CD4-positive, alpha-beta memory T cell (primary cell): Measurements from ENCODE around the gene NPAS1. TPM values are rescaled to one million over a fixed set of nuclear protein-coding genes. Genes with fewer than 3 reads are reported as not detected.
"Not testable (repeated sequence)": the region's sequence is repeated elsewhere in the genome, so short reads cannot be mapped to it uniquely, and the experiment has no call there.

ENCODE experiments used
- CTCF ChIA-PET: fragments of 350-600 bp; sonication (Branson Sonifier 250); formaldehyde crosslinking; loops from one replicate; lab custom pipeline; 2021; ENCODE audit warnings: inconsistent platforms; ENCODE audit not compliant: partially characterized antibody; lab: Charles Lee
- POLR2A ChIA-PET: fragments of 350-600 bp; sonication (Branson Sonifier 250); formaldehyde crosslinking; loops from one replicate; lab custom pipeline; 2021; ENCODE audit not compliant: partially characterized antibody; lab: Charles Lee
- DNase-seq, 5 donors: peaks; one replicate each; pipeline versions ENCODE4 v3.0.0 to v3.0.0-alpha.2; 2020 to 2022; ENCODE audit warnings: mixed read lengths in 1 of 5
- H3K27ac ChIP-seq: one replicate; pipeline ENCODE4 v1.7.0; 2013; ENCODE audit warnings: low read depth, low read length
- H3K27me3 ChIP-seq: 2 replicates; pipeline ENCODE4 v1.7.0; 2013; ENCODE audit warnings: mild to moderate bottlenecking, low read length, moderate library complexity; ENCODE audit not compliant: insufficient read depth
- H3K36me3 ChIP-seq: 2 replicates; pipeline ENCODE4 v1.7.0; 2013; ENCODE audit warnings: mild to moderate bottlenecking, low read length, moderate library complexity; ENCODE audit not compliant: insufficient read depth
- H3K4me1 ChIP-seq: 2 replicates; pipeline ENCODE4 v1.7.0; 2013; ENCODE audit warnings: mild to moderate bottlenecking, low read length, moderate library complexity; ENCODE audit not compliant: insufficient read depth
- H3K4me3 ChIP-seq, 2 donors: one replicate each; pipeline ENCODE4 v1.7.0; 2013; ENCODE audit warnings: low read length in 2 of 2, mild to moderate bottlenecking in 1 of 2
- H3K9me3 ChIP-seq, 2 donors: one replicate each; pipeline ENCODE4 v1.7.0; 2013; ENCODE audit warnings: low read length in 2 of 2, control low read depth in 1 of 2; ENCODE audit not compliant: control insufficient read depth in 1 of 2
- H3K27ac Mint-ChIP-seq, 7 donors: one replicate each; pipeline ENCODE4 v1.8.0; 2020 to 2021; ENCODE audit warnings: mixed read lengths in 7 of 7, mild to moderate bottlenecking in 6 of 7, inconsistent platforms in 3 of 7, moderate library complexity in 3 of 7
- H3K27me3 Mint-ChIP-seq, 2 donors: one replicate each; pipeline ENCODE4 v1.8.0; 2020 to 2021; ENCODE audit warnings: mixed read lengths in 2 of 2
- H3K36me3 Mint-ChIP-seq, 2 donors: one replicate each; pipeline ENCODE4 v1.8.0; 2020 to 2021; ENCODE audit warnings: mixed read lengths in 2 of 2, inconsistent platforms in 1 of 2, mild to moderate bottlenecking in 1 of 2
- H3K4me1 Mint-ChIP-seq, 4 donors: one replicate each; pipeline ENCODE4 v1.8.0; 2020 to 2021; ENCODE audit warnings: mixed read lengths in 4 of 4, mild to moderate bottlenecking in 1 of 4
- H3K4me3 Mint-ChIP-seq, 8 donors: one replicate each; pipeline ENCODE4 v1.8.0; 2020 to 2021; ENCODE audit warnings: mixed read lengths in 8 of 8, mild to moderate bottlenecking in 7 of 8, moderate library complexity in 6 of 8, inconsistent platforms in 3 of 8
- H3K9me3 Mint-ChIP-seq, 8 donors: one replicate each; pipeline ENCODE4 v1.8.0; 2020 to 2021; ENCODE audit warnings: mixed read lengths in 8 of 8, mild to moderate bottlenecking in 5 of 8, inconsistent platforms in 3 of 8, moderate library complexity in 1 of 8
- intact Hi-C: fragments of 100-400 bp; cut with micrococcal nuclease; formaldehyde crosslinking; loops from one replicate; pipeline ENCODE4 v1.15.1; 2023
- polyA plus RNA-seq, 2 donors: library from polyadenylated mRNA; unstranded; fragments of 300-500 nt; fragmentation: Illumina TruSeq; gene quantifications; one replicate each; pipeline ENCODE4 v1.2.3, GENCODE V29; 2021
- total RNA-seq, 2 experiments: library from RNA; stranded (reverse); gene quantifications; one replicate each; pipeline ENCODE4 v1.2.3, GENCODE V29; 2021

NPAS1 gene
- total and polyA plus RNA-seq, 4 experiments from 2014 or later = 0.35 to 0.64 TPM; not detected in 2

DNA sequence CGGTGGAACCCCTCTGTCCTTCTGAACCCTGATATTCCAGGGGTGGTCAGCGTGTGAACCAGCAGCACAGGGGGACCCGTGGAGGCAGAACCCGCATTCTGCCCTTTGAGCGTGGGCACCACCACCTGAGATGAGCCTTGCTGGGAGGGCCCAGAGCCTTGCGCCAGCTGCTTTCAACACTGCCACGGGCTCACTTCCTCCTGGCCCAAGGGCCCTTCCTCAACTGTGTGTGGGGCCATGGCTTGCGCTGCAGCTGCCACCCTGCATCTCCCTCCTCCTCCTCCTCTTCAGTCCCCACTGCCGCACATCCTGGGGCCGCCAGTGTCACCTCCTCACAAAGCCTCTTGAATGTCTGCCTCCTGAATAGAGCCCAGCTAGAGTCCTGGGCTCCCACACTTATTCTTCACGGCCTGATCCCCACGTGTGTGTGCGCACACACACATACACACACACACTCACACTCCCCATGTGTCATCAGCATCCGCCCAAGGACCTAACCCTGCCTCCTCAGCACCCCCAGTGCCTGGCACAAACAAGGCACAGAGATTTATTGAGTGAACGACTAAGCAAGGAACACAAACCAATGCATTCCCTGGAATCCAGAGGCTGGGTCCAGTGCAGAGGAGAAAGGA is 55.7 kb downstream of the NPAS1 start:
- POLR2A ChIA-PET = no interaction called here
- H3K27ac Mint-ChIP-seq = peak overlapping the region in 4 of 7 donors; percentile 57 to 86 (median 82)

DNA sequence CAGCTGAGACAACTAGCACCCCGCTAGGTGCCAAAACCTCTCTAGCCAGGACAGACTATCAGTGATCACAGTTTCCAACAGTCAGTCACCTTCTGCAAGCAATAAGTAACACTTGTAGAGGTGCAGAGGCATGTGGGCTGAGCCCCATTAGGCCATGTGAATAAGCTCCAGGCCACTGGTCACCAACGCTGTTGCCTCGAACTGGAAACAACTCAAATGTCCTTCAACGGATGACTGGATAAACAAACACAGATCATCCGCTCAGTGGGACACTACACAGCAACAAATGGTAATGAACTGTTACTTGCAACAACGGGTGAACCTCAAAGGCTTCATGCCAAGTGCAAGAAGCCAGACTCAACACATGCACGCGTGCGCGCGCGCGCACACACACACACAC is 56.3 kb downstream of the NPAS1 start:
- Histone ChIP-seq H3K4me3 (no peak overlapping the region), H3K9me3 (no peaks in the 10 kb centered on the region), H3K27me3 (no peaks in the 10 kb centered on the region), H3K27ac (no peak overlapping the region), H3K4me1 (no peaks in the 10 kb centered on the region), H3K36me3 (peaks cover 54% of the 10 kb centered on the region)
- DNase-seq = no peak
- Mint-ChIP-seq H3K27me3 (no peaks in the 10 kb centered on the region), H3K36me3 (peaks cover 27 to 54% of the 10 kb centered on the region in 2 donors), H3K27ac (no peak overlapping the region), H3K9me3 (no peaks in the 10 kb centered on the region), H3K4me1 (peaks cover 0 to 9% (median 5%) of the 10 kb centered on the region in 4 donors), H3K4me3 (no peak overlapping the region)
- ChIA-PET CTCF (interaction anchor here (1.5 to 9.5 kb wide), 2 partner anchors 38 to 51 kb away, joined by 4 to 123 read pairs; partner anchors contain the start of gene ZC3H4), POLR2A (no interaction called here)
- intact Hi-C loops = loop anchor here (5.0 kb wide), 1 partner anchor 36 kb away; the partner anchor contains the start of gene ZC3H4

More for the DNA sequence above, 55.7 kb downstream of the NPAS1 start:
- DNase-seq = no peak
- Histone ChIP-seq H3K9me3 (no peaks in the 10 kb centered on the region), H3K36me3 (peaks cover 59% of the 10 kb centered on the region), H3K4me1 (no peaks in the 10 kb centered on the region), H3K4me3 (no peak overlapping the region), H3K27me3 (no peaks in the 10 kb centered on the region), H3K27ac (no peak overlapping the region)
- CTCF ChIA-PET = interaction anchor here (9.5 kb wide), 1 partner anchor 52 kb away, joined by 123 read pairs; no protein-coding TSS in a partner anchor
- intact Hi-C loops = loop anchor here (5.0 kb wide), 1 partner anchor 37 kb away; the partner anchor contains the start of gene ZC3H4
- no peak overlapping the region for H3K4me3 Mint-ChIP-seq
- no peaks in the 10 kb centered on the region for H3K27me3 Mint-ChIP-seq
- no peaks in the 10 kb centered on the region for H3K9me3 Mint-ChIP-seq
- peaks cover 0 to 9% (median 5%) of the 10 kb centered on the region in 4 donors for H3K4me1 Mint-ChIP-seq
- peaks cover 30 to 55% of the 10 kb centered on the region in 2 donors for H3K36me3 Mint-ChIP-seq

DNA sequence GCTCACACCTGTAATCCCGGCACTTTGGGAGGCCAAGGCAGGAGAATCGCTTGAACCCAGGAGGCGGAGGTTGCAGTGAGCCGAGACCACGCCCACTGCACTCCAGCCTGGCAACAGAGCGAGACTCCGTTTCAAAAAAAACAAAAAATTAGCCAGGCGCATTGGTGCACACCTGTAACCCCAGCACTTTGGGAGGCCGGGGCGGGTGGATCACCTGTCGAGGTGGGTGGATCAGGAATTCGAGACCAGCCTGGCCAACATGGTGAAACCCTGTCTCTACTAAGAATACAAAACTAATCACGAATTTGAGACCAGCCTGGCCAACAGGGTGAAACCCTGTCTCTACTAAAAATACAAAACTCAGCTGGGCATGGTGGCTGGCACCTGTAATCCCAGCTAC is 58.7 kb downstream of the NPAS1 start:
- H3K9me3 Mint-ChIP-seq = not testable (repeated sequence)

DNA sequence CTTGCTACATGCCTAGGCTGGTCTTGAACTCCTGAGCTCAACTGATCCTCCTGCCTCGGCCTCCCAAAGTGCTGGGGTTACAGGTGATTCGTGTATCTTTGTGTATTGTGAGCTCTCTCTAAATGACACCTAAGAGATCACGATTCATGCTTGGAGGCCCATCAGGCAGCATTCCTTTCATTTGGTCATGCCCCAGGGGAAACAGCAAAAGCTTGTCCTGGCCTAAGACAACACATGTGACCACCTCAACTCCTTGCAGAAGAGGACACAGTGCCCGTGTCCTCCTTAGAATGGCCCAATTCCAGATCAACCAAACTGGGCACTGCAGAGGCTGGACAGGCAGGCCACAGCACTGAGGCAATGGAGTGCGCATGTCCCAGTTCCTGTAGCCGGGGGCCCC is 61.5 kb downstream of the NPAS1 start:
- intact Hi-C loops = no loop called here
- no peaks in the 10 kb centered on the region for H3K9me3 Mint-ChIP-seq

More for the DNA sequence above, 58.7 kb downstream of the NPAS1 start:
- not testable (repeated sequence) for H3K4me3 ChIP-seq, H3K27me3 Mint-ChIP-seq, H3K27ac Mint-ChIP-seq, H3K4me3 Mint-ChIP-seq, DNase-seq, H3K27ac ChIP-seq, H3K27me3 ChIP-seq, H3K4me1 Mint-ChIP-seq, H3K4me1 ChIP-seq, H3K9me3 ChIP-seq
- H3K36me3 ChIP-seq = peaks cover 55% of the 10 kb centered on the region
- intact Hi-C loops = loop anchor here (5.0 kb wide), 1 partner anchor 34 kb away; the partner anchor contains the start of gene ZC3H4
- H3K36me3 Mint-ChIP-seq = peaks cover 34 to 60% of the 10 kb centered on the region in 2 donors
- POLR2A ChIA-PET = interaction anchor here (0.6 to 8.5 kb wide), 2 partner anchors 32 to 98 kb away, joined by 3 to 109 read pairs; partner anchors contain the start of gene ZC3H4
- CTCF ChIA-PET = interaction anchor here (1.8 to 9.5 kb wide), 8 partner anchors 15 to 166 kb away, joined by 6 to 123 read pairs (median 38); partner anchors contain the start of genes SAE1 and ZC3H4

DNA sequence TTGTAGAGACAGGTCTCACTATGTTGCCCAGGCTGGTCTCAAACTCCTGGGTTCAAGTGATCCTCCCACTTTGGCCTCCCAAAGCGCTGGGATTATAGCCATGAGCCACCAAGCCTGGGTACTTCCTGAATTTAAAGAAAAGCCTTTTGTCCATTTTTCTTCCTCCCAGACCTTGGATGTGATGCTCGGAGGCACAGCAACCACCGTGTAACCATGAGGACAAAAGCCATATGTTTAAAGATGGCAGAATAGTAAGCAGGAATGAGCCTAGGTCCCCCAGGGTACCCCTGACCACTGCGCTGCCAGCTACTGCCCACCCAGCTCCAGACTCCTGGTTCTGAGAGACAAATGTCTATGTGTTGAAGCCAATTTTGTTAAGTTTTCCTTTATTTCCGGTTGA is 62.9 kb downstream of the NPAS1 start:
- peaks cover 0 to 3% (median 0%) of the 10 kb centered on the region in 4 donors for H3K4me1 Mint-ChIP-seq
- Histone ChIP-seq H3K27ac (no peak overlapping the region), H3K27me3 (no peaks in the 10 kb centered on the region), H3K36me3 (peaks cover 56% of the 10 kb centered on the region), H3K4me3 (no peak overlapping the region), H3K4me1 (no peaks in the 10 kb centered on the region), H3K9me3 (no peaks in the 10 kb centered on the region)
- H3K27me3 Mint-ChIP-seq = no peaks in the 10 kb centered on the region
- ChIA-PET POLR2A (interaction anchor here (1.2 to 8.5 kb wide), 3 partner anchors 12 to 28 kb away, joined by 3 to 109 read pairs (median 12); partner anchors contain the start of gene ZC3H4), CTCF (interaction anchor here (4.2 to 9.5 kb wide), 5 partner anchors 11 to 162 kb away, joined by 17 to 123 read pairs (median 83); partner anchors contain the start of gene ZC3H4)
- no peak overlapping the region for H3K27ac Mint-ChIP-seq
- H3K9me3 Mint-ChIP-seq = no peaks in the 10 kb centered on the region
- no peak for DNase-seq
- intact Hi-C loops = no loop called here
- peaks cover 48 to 72% of the 10 kb centered on the region in 2 donors for H3K36me3 Mint-ChIP-seq
- H3K4me3 Mint-ChIP-seq = no peak overlapping the region

More for the DNA sequence above, 61.5 kb downstream of the NPAS1 start:
- no peaks in the 10 kb centered on the region for H3K27me3 ChIP-seq
- ChIA-PET CTCF (interaction anchor here (1.1 to 9.5 kb wide), 10 partner anchors 12 to 164 kb away, joined by 3 to 123 read pairs (median 23); partner anchors contain the start of genes SAE1 and ZC3H4), POLR2A (interaction anchor here (1.7 to 8.5 kb wide), 2 partner anchors 29 to 45 kb away, joined by 5 to 109 read pairs; partner anchors contain the start of gene ZC3H4)
- peak overlapping the region in 1 of 7 donors; percentile 24 for H3K27ac Mint-ChIP-seq
- no peaks in the 10 kb centered on the region for H3K27me3 Mint-ChIP-seq
- no peak overlapping the region for H3K27ac ChIP-seq
- no peak for DNase-seq
- no peaks in the 10 kb centered on the region for H3K4me1 ChIP-seq
- H3K36me3 ChIP-seq = peaks cover 59% of the 10 kb centered on the region
- peaks cover 0 to 4% (median 0%) of the 10 kb centered on the region in 4 donors for H3K4me1 Mint-ChIP-seq
- peaks cover 44 to 69% of the 10 kb centered on the region in 2 donors for H3K36me3 Mint-ChIP-seq
- no peaks in the 10 kb centered on the region for H3K9me3 ChIP-seq
- no peak overlapping the region for H3K4me3 Mint-ChIP-seq
- no peak overlapping the region for H3K4me3 ChIP-seq

DNA sequence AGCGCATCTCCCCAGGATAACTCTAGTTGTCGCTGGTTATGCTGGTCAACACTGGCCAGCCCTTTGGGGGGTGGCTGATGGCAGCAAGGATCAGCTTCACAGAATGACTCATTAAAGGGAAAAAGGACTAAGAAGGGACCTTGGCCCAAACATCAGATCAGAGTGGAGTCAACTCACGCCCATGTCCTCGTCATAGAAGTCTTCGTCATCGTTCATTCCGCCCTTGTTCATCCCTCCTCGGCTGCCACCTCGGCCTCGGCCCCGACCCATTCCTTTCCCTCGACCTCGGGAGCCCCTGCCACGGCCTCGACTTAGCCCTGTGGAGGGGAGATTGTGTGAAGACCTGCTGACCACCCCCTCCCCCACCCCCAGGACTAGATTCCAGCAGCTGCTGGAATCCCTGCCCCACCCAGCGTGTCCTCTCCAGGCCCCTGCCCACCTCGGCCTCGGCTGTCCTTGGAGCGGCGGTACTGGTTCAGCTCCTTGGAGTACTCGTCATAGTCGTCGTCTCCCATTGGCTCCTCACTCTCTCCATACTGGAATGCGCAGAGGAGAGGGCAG is 65.3 kb downstream of the NPAS1 start:
- Histone ChIP-seq H3K36me3 (peaks cover 61% of the 10 kb centered on the region), H3K4me3 (no peak overlapping the region), H3K27me3 (no peaks in the 10 kb centered on the region), H3K27ac (no peak overlapping the region), H3K9me3 (no peaks in the 10 kb centered on the region), H3K4me1 (no peaks in the 10 kb centered on the region)
- Mint-ChIP-seq H3K27me3 (no peaks in the 10 kb centered on the region), H3K9me3 (no peaks in the 10 kb centered on the region), H3K36me3 (peaks cover 49 to 75% of the 10 kb centered on the region in 2 donors), H3K4me3 (no peak overlapping the region), H3K27ac (no peak overlapping the region), H3K4me1 (peaks cover 0 to 3% (median 0%) of the 10 kb centered on the region in 4 donors)
- ChIA-PET CTCF (interaction anchor here (1.4 to 9.5 kb wide), 3 partner anchors 10 to 42 kb away, joined by 8 to 123 read pairs (median 108); no protein-coding TSS in a partner anchor), POLR2A (interaction anchor here (3.2 to 8.5 kb wide), 2 partner anchors 10 to 25 kb away, joined by 12 to 109 read pairs; partner anchors contain the start of gene ZC3H4)
- DNase-seq = no peak
- intact Hi-C loops = no loop called here
